PFSK-1 (cell line): ENCODE measurements around the gene SEZ6L2.

Experiments used
- POLR2AphosphoS5 ChIP-seq: IDR thresholded peaks from 2 replicates; pipeline ENCODE4 v1.6.1; 2012; ENCODE audit warnings: low read depth, mild to moderate bottlenecking, control low read depth, low read length, moderate library complexity
- REST ChIP-seq, 2 experiments: IDR thresholded peaks; 2 replicates each; pipeline versions ENCODE4 v1.6.1 to v1.8.0; 2011 to 2012; ENCODE audit warnings: low read depth in 2 of 2, low read length in 2 of 2, control low read depth in 1 of 2, inconsistent platforms in 1 of 2, mild to moderate bottlenecking in 1 of 2, moderate library complexity in 1 of 2; ENCODE audit not compliant: insufficient read depth in 1 of 2

GRCh38 chr16:29922326-29922725 lies 23.0 kb upstream of the SEZ6L2 start:
- TF ChIP-seq POLR2AphosphoS5 (no peak), REST (IDR thresholded peaks at IDR 0.05; ENCODE audit: insufficient read depth in 1 of 2, low read depth in 2 of 2, low read length in 2 of 2) (no peak)
